ENCODE data around the gene NPM3.

DNA sequence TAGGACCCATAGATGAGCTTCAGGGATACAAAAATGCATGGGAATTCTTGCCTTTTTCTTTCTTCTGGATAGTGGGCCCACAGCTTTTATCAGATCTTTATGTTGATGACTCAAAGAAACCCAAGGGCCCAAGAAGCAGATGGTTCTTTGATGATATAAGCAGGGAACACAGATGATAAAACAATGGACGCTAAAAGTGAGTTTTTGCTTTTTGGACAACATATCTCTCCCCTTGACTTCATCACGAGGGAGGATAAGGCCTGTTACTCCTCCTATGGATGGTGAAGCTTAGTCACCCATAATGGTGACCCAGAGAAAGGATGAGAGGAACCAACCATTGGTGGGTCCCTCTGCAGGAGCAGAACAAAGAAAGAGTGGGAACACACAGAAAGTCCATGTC lies 41.5 kb upstream of the NPM3 start:
- TF ChIP-seq RXRA (IDR thresholded peaks at IDR 0.05; ENCODE audit: borderline replicate concordance, low read depth) (no peak), CTCF (IDR thresholded peaks at IDR 0.05) (no peak), RAD21 (IDR thresholded peaks at IDR 0.05; ENCODE audit: low read length) (no peak), FOXM1 (IDR thresholded peaks at IDR 0.05; ENCODE audit: low read depth) (no peak), GABPA (IDR thresholded peaks at IDR 0.05; ENCODE audit: low read depth) (no peak), REST (IDR thresholded peaks at IDR 0.05; ENCODE audit: low read depth, low read length) (no peak), ZBTB33 (IDR thresholded peaks at IDR 0.05; ENCODE audit: borderline replicate concordance, low read depth) (no peak)

All from SK-N-SH (cell line).